Stimulated activated CD4-positive, alpha-beta T cell treated with anti-CD3 and anti-CD28 coated beads, Interleukin-2, amount 100 ng/mL, for 4 hours (primary cell): ENCODE data around the gene TENT5C.
"Not testable (repeated sequence)": the region's sequence is repeated elsewhere in the genome, so short reads cannot be mapped to it uniquely, and the experiment has no call there.

Source experiments
- DNase-seq: peaks from one replicate; pipeline ENCODE4 v3.0.0-alpha.2; 2020; ENCODE audit warnings: low read depth

TENT5C gene

GRCh38 chr1:117605774-117606648, at the start of gene TENT5C:
TENT5C (plus strand) TSS chr1:117606048; CDS start chr1:117622869, 16,821 bp downstream.
- DNase-seq = peak; percentile 98

DNA sequence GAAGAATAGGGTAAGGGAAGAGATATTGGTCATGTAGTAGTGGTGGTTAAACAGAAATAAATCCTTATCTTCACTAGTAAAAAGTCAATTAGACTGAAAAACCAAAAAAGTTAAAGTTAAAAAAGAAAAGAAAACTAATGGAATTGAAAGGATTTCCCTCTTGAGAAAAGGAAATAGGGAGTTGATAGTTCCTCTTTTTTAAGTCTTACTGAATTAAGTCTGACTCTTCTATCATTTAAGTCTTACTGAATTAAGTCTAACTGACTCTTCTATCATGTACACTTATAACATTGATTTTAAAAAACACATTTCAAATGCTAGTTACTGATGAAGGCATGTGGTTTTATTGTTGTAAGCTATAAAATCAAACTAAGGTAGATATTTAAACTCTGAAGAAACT, 49.5 kb upstream of the TENT5C start:
- DNase-seq = no peak

DNA sequence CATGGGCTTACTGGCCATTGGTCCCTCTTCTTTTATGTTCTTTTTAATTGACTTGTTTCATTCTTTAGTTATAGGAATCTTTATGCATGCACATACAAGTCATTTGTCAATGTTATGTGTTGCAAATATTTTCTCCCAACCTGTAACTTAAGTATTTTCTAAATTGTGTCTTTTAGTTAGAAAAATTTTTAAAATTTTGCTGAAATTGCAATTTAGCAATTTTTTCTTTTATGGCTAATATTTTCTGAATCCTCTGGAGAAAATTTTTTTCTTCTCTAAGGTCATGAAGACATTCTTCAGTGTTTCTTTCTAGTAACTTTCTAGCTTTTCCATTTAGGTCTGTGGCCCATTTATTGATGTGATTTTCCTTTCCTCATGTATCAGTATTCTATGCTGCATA, 48.9 kb upstream of the TENT5C start:
- no peak for DNase-seq

DNA sequence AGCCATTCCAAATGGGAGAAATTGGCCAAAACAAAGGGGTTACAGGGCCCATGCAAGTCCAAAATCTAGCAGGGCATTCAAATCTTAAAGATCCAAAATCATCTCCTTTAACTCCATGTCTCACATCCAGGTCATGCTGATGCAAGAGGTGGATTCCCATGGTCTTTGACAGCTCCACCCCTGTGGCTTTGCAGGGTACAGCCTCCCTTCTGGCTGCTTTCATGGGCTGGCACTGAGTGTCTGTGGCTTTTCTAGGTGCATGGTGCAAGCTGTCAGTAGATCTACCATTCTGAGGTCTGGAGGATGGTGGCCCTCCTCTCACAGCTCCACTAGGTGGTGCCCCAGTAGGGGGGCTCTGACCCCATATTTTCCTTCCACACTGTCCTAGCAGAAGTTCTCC, 47.4 kb upstream of the TENT5C start:
- DNase-seq = not testable (repeated sequence)

- no peak for DNase-seq
Observed at GRCh38 chr1:117559139-117559538, 46.7 kb upstream of the TENT5C start.

GRCh38 chr1:117559985-117560384, 45.9 kb upstream of the TENT5C start:
- no peak for DNase-seq

DNA sequence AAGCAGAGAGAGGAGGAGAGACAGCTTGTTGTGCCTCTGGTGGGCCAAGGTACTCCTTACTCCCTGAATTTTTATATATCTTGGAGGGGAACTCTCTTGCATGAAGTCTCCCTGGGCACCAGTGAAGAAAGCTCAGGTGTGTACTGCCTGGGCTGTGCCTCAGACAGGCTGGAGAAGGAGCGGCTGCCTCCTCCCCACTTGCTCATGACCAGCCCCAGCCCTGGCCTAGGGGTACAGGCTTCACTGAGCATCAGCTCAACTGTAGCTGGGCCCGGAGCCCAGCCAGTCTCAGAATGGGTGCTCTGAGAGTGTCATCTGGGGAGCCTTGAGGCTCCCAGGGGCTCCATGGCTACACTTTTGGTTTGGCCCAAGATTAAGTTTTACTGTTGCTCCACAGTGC, 44.8 kb upstream of the TENT5C start:
- DNase-seq = no peak

GRCh38 chr1:117561551-117561950, 44.3 kb upstream of the TENT5C start:
- no peak for DNase-seq

- DNase-seq = no peak
Observed at GRCh38 chr1:117562581-117563491, 43.0 kb upstream of the TENT5C start.

DNA sequence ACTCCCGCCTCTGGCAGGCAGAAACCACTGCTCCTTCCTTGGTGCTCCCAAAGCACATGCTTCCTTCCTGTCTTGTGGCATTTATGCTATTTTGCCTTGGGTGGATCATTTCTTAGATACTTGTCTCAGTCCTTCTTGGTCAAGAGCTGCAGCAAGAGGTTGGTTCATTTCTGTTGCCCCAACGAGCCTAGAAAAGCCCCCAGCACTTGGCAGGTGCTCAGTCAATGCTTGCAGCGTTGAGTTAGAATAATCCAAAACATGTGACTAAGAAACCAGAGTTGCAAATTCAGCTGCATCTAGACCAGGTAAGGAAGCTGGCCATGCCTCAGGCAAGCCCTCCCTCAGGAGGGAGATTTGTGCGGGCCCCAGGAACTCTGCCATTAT, 42.4 kb upstream of the TENT5C start:
- DNase-seq = no peak

DNA sequence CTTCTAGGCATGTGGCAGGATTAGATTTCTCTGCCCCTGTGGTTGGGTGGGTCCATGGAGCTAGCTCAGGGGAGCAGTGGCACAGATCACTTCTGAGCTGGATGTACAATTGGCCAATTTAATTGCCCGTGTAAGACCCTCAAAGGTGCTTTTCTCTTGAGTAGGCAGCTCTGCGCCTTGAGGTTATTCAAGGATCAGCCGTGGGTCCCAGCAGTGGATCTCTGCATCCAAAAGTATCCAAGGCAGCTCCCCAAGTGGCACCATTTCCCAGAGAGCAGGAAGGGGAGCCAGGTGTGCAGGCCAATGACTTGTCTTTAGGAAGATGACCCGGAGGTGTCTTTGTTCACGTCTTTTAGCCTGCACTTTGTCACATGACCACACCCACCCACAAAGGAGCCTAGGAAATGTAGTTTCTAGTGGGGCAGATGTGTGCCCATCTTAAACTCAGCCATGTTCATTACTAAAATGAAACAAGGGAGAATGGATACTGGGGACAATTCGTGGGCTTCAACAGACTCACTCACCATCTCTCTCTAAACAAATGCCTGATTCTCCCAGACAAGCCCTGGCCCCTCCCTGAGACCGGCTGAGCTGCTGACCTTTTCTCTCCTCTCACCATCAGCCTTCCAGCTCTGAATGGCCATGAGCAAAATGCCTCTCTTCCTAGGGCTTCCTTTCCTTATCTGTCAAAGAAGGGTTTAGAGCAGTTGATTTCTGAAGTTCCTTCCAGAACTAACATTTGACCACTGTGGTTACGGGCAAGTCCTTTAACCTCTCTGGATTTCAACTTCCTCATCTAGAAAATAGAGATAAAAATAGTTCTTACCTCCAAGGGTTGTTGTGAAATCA, 41.4 kb upstream of the TENT5C start:
- DNase-seq = no peak

GRCh38 chr1:117565076-117565556, 40.7 kb upstream of the TENT5C start:
- DNase-seq = no peak

DNA sequence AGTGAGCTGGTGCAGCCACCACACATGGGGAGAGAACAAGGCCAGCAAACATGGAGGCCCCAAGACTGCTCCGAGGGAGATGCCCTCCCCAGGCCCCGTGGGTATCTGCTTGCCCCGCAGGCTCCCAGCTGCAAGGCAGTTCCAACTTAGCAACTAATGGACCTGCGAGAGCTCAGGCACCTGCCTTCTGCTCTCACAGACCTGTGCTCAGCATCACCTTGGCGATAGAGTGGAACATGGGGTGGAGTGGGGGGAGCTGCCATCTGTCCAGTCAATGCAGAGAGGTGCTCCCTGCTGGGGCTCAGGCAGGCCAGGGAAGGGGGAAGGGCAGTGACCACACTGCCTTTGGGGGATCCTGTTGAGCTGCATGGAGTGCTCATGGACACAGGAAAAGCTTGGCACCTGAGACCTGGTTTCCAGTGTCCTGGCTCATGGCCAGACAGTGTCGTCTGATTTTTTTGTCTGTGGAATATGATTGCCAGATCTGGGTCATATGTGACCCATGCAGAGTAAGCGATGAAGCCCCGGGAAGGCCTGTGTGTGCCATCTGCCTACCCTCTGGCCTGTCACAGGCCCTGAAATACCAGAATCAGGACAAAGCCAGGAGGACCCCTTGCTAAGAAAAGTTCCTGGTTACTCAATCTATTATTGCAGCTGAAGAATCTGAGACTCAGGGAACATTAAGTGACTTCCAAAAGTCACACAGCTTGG, 39.9 kb upstream of the TENT5C start:
- no peak for DNase-seq

DNA sequence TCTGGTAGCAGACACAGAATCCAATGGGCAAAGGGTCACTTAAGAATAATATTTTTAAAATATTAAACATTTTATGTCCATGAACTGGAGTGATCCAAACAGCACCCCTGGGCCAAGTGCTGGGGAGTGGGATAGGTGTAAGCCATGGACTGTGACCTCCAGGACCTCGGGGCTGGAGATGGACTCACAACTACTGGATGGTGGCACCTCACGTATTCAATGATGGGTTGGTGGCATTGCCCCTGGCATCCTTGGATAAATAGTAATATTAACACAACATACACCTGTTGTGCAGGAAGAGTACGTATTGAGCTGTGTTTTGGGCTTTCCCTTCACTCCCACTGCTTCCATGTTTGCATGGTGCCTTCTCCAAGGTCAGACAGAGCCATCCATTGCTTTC, 39.3 kb upstream of the TENT5C start:
- DNase-seq = no peak

GRCh38 chr1:117567435-117567834, 38.4 kb upstream of the TENT5C start:
- DNase-seq = no peak

- DNase-seq = no peak
Observed at GRCh38 chr1:117567976-117568375, 37.9 kb upstream of the TENT5C start.

DNA sequence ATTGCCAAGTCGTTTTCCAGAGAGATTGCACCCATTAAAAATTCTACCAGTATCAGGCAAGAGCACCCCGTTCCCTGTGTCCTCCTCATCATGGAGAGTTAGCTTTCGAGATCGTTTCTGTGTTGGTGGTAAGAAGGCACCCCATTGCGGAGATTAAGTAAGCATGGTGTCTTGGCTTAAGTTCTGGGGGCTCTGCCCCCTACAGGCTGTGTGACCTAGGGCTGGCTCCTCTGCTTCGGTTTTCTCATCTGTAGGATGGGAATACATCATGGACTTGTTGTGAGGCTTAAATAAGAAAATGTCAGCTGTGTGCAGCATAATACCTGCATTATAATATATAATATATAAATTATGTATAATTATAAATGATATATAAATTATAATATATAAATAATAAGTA, 36.8 kb upstream of the TENT5C start:
- DNase-seq = no peak

DNA sequence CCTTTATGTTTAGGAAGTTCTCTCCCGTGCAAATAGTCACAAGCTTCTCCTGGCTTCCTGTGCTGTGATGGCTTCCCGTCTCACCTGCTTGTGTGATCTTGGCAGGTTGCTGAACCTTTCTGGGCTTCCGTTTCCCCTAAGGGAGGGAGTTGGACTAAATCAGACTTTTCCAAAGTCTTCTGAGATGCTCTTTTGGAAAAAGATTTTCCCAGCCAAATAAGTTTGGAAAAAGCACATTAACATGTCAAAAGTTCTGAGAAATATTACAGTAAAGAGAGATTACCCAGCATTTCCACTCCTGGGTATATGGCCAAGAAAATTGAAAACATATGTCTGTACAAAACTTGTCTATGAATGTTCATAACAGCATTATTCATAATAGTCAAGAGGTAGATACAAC, 36.0 kb upstream of the TENT5C start:
- DNase-seq = no peak

GRCh38 chr1:117570988-117571409, 34.8 kb upstream of the TENT5C start:
- no peak for DNase-seq

- no peak for DNase-seq
Observed at GRCh38 chr1:117571496-117571895, 34.4 kb upstream of the TENT5C start.

- no peak for DNase-seq
Observed at GRCh38 chr1:117572546-117572945, 33.3 kb upstream of the TENT5C start.
